NCI-H510A (cell line): ENCODE results near the gene SUN1.
"Not testable (repeated sequence)": the region's sequence is repeated elsewhere in the genome, so short reads cannot be mapped to it uniquely, and the experiment has no call there.

Experiments used
- DNase-seq: peaks from one replicate; lab custom pipeline; 2025; lab: John Stamatoyannopoulos, UW

The SUN1 gene

DNA sequence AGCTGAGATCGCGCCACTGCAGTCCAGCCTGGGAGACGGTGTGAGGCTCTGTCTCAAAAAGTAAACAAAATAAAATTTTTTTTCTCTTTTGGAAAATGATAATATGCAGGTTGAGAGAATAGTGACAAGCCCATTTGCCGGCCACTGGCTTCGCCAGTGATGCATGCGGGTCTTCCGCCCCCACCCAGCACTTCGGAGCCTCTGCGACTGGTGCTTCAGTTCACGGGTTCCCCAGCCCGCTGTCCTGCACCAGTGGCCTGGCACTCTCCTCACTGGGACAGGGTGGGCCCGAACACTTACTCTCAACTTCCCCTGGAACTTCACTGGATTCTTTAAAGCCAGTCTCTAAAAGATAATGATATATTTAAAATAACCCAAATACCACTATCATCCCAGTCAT is 2.7 kb downstream of the SUN1 start:
- DNase-seq, result no peak

- no peak for DNase-seq
Measured at GRCh38 chr7:835485-836401, 3.5 kb downstream of the SUN1 start.

- DNase-seq, result no peak
Measured at GRCh38 chr7:836429-836828, 4.2 kb downstream of the SUN1 start.

- DNase-seq, result no peak
Measured at GRCh38 chr7:837001-837400, 4.7 kb downstream of the SUN1 start.

DNA sequence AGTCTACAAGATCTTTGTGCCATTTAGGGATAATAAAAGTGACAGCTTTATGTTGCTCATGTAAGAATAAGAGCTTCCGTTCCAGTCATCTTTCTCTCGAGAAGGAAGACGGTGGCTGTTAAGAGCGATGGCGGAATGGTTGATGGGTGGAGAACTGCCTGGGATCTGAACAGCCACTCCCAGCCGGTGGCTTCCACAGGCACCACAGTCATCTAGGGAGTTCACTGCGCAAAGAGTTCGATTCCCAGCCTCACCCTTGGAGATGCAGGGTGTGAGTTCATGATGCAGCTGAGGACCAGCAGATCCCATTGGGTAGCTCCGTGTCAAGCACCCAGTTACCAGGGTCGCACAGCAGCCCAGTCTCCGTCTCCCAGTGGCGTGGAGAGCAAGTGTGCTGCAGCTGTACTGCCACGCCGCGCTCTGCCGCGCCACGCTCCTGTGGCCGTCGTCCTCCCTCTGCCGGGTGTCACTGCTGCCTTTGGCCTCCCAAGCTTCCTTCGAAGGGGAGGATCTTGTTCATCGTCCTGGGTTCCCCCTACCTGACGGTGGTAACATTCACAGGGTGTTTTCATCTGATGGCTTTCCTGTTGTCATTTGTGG is 7.8 kb downstream of the SUN1 start:
- no peak for DNase-seq

DNA sequence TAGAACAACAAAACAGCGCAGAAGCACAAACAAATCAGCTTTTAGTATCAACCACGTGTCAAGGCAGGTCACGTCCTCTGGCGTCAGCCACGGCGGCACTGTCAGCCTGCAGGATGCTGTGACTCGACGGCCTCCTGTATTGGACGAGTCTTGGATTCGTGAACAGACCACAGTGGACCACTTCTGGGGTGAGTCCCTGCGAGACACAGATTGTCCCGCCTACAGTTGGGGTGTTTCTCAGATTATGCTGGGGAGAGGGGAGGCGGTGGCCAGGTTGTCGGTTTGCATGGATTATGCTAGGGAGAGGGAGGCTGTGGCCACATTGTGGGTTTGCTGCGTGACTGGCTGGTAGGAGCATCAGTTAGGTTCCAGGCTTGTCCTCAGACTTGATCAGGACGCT is 9.7 kb downstream of the SUN1 start:
- no peak for DNase-seq

DNA sequence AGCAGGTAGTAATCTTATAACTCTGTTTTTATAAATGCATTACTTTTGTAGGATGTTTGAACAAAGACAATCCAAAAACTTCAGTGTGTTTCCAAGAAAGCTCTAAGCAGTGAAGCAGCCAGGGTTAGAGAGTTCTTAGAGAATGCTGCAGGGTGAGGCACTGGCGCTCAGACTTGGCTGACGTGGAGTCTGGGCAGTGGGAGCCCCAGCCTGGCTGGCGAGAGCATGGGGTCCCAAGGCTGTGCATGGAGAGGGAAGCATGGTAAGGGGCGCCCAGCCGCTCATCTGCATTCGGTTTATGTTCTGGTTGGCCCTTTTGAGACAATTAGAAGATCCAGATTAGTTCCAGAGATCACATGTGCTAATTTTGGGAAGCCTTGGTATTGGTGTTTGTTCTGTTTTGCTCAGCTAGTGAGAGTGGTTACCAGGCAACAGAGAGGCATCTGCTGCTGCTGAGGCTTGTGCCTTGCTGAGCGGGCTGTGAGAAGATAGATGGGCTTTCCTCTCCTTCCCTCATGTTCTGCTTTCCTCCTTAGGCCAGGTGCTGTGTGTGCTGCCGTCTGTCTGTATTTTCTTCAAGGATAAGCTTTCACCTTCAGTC is 10.3 kb downstream of the SUN1 start:
- DNase-seq, result no peak

DNA sequence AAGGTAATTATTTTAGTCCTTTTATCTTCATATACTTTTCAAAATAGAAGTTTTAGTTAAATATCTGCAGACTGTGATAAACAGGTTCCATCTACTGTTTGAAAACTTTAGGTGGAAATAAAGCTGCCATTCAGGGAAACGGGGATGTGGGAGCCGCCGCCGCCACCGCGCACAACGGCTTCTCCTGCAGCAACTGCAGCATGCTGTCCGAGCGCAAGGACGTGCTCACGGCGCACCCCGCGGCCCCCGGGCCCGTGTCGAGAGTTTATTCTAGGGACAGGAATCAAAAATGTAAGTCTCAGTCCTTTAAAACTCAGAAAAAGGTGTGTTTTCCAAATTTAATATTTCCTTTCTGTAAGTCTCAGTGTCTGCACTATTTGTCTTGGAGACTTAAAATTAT is 11.0 kb downstream of the SUN1 start:
- no peak for DNase-seq

- DNase-seq, result no peak
Measured at GRCh38 chr7:844043-844442, 11.8 kb downstream of the SUN1 start.

GRCh38 chr7:844514-844913 is 12.2 kb downstream of the SUN1 start:
- DNase-seq, result no peak

DNA sequence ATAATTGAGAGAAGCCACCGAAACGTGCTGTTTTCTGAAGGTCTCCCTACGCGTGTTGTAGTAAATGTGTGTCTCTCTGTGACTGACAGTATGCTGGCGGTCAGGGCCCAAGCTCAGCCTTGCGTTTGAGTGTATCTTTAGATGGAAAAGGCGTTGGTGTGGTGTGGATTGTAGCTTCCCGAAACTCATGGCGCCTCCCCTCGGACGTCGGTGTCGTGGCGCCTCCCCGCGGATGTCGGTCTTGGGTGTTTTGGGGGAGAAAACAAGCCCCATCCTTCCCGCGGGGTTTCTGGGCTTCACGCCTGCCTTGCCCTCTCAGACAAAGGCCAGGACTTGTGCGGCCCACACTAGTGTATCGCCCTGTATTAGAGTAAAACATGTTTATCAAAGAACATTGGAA is 12.8 kb downstream of the SUN1 start:
- DNase-seq, result no peak

DNA sequence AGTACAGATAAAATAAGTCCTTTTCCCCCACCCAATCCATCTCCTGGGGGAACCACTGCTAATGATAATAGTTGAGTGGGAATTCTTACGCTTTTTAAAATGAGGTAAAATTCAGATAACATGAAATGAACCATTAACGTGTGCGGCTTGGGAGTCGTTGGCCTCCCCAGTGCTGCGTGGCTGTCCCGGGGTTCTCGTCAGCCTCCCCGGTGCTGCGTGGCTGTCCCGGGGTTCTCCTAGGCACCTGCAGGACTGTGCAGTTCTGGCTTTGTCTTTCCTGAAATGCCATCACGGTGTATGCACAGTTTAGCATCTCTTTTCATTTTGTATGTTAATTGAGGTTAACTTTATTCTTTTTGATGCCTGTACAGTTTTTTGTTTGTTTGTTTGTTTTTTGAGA is 13.5 kb downstream of the SUN1 start:
- DNase-seq, result no peak

- DNase-seq, result not testable (repeated sequence)
Measured at GRCh38 chr7:846958-847650, 14.8 kb downstream of the SUN1 start.

- DNase-seq, result not testable (repeated sequence)
Measured at GRCh38 chr7:847728-848127, 15.5 kb downstream of the SUN1 start.

DNA sequence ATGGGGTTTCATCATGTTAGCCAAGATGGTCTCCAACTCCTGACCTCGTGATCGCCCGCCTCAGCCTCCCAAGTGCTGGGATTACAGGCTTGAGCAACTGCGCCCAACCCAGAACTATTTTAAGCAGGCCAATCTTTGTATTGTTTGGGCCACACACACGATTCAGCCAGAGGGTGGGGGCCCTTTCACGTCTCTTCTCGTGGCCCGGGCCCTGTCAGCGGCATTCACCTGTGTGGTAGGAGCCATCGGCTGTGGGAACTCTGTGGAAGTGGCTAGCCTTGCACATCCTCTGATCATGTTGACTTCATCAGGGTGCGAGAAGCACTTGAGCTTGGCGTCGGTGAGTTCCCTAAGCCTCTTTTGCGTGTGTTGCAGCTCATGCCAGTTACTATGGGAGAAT is 16.9 kb downstream of the SUN1 start:
- no peak for DNase-seq

DNA sequence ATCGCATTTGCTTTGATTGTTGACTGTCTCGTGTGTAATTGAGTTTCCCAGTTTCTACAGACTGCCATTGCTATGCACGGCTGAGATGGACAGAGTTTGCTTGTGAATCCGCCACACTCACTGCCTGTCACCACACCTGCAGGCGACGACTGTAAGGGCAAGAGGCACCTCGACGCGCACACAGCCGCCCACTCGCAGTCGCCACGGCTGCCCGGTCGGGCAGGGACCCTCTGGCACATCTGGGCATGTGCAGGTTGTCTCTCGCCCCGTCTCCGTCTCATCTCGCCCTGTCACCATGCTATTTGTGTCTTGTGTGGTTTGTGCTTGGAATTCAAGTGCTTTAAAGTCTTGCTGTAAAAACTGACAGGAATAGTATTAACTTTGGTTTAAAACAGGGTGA is 17.5 kb downstream of the SUN1 start:
- no peak for DNase-seq

DNA sequence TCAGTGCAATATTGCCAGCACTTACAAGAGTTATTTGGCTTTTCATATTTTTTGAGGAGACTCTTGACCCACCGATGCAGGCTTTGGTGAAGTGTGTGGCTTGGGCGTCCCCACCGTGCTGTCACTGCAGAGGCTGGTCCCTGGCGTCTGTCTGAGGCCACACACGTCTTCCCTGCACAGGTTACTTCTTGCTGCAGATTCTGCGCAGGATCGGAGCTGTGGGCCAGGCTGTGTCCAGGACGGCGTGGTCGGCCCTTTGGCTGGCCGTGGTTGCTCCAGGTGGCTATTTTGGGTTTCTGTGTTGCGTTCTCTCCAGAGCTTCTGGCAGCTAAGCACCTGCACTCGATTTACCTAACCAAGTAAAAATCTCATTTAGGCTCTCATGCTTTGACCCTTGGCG is 18.9 kb downstream of the SUN1 start:
- no peak for DNase-seq

DNA sequence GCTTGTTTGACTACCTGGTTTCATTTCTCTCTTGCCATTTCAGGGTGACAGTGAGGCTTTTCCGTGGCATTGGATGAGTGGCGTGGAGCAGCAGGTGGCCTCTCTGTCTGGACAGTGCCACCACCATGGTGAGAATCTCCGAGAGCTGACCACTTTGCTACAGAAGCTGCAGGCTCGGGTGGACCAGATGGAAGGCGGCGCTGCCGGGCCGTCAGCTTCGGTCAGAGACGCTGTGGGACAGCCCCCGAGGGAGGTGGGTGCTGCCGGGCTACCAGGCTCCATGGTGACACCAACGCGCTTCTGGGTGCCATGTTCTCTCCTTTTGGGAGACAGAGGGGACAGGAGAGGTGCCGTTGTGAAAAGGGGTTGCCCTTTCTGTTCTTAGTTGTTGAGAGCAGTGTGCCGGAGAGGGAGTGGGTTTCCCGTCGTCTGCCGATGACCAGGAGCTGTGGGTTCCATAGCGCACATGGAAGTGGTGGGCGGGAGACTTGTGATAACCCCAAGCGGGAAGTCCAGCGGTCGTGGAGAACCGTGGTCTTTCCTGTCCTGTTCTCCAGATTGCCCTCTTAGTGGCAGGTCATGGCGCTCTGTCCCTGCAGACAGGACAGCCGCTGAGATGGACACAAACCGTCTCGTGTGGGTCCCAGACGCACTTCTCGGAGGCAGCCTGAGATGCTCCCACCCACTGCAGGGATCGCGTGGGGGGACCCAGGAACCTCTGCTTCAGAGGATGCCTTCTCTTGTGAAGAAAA is 21.3 kb downstream of the SUN1 start:
- no peak for DNase-seq

GRCh38 chr7:854118-854775 is 22.0 kb downstream of the SUN1 start:
- no peak for DNase-seq

DNA sequence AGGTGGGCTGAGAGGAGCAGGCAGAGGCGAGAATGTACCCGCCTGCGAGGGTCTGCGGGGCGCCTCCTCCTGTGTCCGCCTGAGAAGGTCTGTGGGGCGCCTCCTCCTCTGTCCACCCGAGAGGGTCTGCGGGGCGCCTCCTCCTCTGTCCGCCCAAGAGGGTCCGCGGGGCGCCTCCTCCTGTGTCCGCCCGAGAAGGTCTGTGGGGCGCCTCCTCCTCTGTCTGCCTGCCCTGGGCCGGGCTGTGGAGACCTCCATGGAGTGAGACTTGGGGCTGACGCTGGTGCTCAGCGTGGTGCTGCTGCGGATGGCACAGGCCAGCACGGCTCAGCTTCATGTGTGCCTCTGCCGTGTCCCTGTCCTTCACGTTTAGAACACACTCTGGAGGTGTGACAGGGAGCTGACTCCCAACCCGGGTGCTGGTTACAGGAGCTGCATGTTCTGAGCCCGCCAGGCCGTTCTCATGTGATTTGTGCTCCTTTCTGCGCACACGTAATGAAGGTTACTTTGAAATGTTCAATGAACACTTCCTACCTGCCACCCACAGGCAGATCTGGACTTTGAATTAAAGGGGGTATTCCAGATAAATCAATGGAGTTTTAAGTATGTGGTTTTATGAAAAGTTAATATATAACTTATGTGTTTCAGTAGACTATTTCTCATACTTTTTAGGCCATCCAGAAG is 23.6 kb downstream of the SUN1 start:
- no peak for DNase-seq
